Measurements from ENCODE around the gene NUMB. TPM values are rescaled to one million over a fixed set of nuclear protein-coding genes. Genes with fewer than 3 reads are reported as not detected.

The NUMB gene
- total RNA-seq, 1 experiment from 2014 or later = 42.0 TPM

DNA sequence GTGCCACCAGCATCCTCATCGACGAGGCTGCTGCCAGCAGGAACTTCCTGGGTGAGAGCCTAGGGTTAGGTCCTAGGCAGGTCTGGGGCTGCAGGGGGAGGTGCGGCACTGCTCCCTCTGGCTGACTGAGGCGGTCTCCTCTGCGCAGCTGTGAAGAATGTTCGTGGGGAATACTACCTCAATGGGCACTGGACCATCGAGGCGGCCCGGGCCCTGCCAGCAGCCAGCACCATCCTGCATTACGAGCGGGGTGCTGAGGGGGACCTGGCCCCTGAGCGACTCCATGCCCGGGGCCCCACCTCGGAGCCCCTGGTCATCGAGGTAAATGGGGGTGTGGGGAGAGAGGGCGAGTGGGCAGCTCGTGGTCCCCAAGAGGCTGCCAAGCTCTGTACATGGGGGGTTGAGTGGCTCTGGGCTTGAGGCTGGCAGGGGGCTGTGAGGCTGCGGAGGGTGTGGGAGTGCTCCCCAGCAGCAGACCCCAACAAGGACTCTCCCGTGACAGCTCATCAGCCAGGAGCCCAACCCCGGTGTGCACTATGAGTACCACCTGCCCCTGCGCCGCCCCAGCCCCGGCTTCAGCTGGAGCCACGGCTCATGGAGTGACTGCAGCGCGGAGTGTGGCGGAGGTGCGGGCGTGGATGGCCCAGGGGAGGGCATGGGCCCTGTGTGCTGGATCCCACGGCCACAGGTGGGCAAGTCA is 206.7 kb downstream of the NUMB start:
- no peaks in the 10 kb centered on the region for H3K27me3 Mint-ChIP-seq (ENCODE audit: low read depth)
- ATAC-seq = no peak
- no peak for DNase-seq (ENCODE audit: low spot score)
- H3K4me3 Mint-ChIP-seq = no peak overlapping the region
- H3K36me3 Mint-ChIP-seq = no peaks in the 10 kb centered on the region
- no peaks in the 10 kb centered on the region for H3K9me3 Mint-ChIP-seq
- POLR2A ChIA-PET = no interaction called here
- H3K4me1 Mint-ChIP-seq = 0 out of 2 replicates have a peak, but pooled peaks cover 3% of the 10 kb centered on the region
- TF ChIP-seq, protein P1, sequence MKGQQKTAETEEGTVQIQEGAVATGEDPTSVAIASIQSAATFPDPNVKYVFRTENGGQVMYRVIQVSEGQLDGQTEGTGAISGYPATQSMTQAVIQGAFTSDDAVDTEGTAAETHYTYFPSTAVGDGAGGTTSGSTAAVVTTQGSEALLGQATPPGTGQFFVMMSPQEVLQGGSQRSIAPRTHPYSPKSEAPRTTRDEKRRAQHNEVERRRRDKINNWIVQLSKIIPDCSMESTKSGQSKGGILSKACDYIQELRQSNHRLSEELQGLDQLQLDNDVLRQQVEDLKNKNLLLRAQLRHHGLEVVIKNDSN (CRISPR knock-in tag; IDR thresholded peaks at IDR 0.05) = no peak
- TF ChIP-seq, protein P2, sequence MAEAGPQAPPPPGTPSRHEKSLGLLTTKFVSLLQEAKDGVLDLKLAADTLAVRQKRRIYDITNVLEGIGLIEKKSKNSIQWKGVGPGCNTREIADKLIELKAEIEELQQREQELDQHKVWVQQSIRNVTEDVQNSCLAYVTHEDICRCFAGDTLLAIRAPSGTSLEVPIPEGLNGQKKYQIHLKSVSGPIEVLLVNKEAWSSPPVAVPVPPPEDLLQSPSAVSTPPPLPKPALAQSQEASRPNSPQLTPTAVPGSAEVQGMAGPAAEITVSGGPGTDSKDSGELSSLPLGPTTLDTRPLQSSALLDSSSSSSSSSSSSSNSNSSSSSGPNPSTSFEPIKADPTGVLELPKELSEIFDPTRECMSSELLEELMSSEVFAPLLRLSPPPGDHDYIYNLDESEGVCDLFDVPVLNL (CRISPR knock-in tag; IDR thresholded peaks at IDR 0.05; ENCODE audit: borderline replicate concordance, low read depth) = no peak
- TF ChIP-seq ZNF317 (CRISPR knock-in tag; IDR thresholded peaks at IDR 0.05; ENCODE audit: borderline replicate concordance, low read depth) (no peak), NR3C1 (CRISPR knock-in tag; conservative IDR thresholded peaks at IDR 0.05; ENCODE audit: low read depth) (no peak), GRHL2 (CRISPR knock-in tag; IDR thresholded peaks at IDR 0.05; ENCODE audit: insufficient replicate concordance, severe bottlenecking) (no peak), ELF4 (CRISPR knock-in tag; IDR thresholded peaks at IDR 0.05; ENCODE audit: low read depth) (no peak), RELA (CRISPR knock-in tag; IDR thresholded peaks at IDR 0.05; ENCODE audit: borderline replicate concordance) (no peak), NR1H2 (CRISPR knock-in tag; IDR thresholded peaks at IDR 0.05) (no peak), NFATC4 (CRISPR knock-in tag; IDR thresholded peaks at IDR 0.05) (no peak), ZNF138 (CRISPR knock-in tag; conservative IDR thresholded peaks at IDR 0.05) (no peak)
- TF ChIP-seq, protein P3, sequence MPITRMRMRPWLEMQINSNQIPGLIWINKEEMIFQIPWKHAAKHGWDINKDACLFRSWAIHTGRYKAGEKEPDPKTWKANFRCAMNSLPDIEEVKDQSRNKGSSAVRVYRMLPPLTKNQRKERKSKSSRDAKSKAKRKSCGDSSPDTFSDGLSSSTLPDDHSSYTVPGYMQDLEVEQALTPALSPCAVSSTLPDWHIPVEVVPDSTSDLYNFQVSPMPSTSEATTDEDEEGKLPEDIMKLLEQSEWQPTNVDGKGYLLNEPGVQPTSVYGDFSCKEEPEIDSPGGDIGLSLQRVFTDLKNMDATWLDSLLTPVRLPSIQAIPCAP (CRISPR knock-in tag; IDR thresholded peaks at IDR 0.05) = no peak
- TF ChIP-seq, protein P4, sequence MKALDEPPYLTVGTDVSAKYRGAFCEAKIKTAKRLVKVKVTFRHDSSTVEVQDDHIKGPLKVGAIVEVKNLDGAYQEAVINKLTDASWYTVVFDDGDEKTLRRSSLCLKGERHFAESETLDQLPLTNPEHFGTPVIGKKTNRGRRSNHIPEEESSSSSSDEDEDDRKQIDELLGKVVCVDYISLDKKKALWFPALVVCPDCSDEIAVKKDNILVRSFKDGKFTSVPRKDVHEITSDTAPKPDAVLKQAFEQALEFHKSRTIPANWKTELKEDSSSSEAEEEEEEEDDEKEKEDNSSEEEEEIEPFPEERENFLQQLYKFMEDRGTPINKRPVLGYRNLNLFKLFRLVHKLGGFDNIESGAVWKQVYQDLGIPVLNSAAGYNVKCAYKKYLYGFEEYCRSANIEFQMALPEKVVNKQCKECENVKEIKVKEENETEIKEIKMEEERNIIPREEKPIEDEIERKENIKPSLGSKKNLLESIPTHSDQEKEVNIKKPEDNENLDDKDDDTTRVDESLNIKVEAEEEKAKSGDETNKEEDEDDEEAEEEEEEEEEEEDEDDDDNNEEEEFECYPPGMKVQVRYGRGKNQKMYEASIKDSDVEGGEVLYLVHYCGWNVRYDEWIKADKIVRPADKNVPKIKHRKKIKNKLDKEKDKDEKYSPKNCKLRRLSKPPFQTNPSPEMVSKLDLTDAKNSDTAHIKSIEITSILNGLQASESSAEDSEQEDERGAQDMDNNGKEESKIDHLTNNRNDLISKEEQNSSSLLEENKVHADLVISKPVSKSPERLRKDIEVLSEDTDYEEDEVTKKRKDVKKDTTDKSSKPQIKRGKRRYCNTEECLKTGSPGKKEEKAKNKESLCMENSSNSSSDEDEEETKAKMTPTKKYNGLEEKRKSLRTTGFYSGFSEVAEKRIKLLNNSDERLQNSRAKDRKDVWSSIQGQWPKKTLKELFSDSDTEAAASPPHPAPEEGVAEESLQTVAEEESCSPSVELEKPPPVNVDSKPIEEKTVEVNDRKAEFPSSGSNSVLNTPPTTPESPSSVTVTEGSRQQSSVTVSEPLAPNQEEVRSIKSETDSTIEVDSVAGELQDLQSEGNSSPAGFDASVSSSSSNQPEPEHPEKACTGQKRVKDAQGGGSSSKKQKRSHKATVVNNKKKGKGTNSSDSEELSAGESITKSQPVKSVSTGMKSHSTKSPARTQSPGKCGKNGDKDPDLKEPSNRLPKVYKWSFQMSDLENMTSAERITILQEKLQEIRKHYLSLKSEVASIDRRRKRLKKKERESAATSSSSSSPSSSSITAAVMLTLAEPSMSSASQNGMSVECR (CRISPR knock-in tag; IDR thresholded peaks at IDR 0.05; ENCODE audit: borderline replicate concordance) = no peak
- CTCF ChIA-PET = no interaction called here
- no peak overlapping the region for H3K27ac Mint-ChIP-seq

DNA sequence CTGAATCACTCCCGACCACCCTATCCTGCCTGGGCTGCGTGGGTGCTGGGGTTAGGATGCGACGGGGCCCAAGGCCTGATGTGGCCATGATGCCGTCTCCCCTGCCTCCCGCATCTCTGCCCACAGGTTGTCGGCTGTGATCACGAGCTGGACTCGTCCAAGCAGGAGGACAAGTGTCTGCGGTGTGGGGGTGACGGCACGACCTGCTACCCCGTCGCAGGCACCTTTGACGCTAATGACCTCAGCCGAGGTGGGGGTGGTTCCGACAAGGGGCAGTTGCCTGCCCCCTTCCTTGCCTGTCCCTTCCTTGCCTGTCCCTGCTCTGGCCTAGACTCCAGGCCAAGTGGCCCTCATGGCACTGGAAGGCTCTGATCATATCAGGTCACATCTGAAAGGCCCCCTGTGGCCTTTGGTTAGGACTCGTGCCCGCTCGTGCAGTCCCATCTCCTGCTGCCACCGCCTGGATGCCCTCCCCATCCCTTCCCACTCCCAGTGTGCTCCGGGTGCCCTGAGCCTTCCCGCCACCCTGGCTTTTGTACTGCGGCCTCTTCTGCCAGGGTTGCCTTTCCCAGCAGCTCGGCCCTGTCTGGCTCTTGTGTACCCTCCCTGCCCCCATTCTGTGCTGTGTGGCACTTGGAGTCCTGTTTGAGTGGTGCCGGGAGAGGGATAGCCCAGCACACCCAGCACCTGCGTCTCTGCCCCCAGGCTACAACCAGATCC is 207.4 kb downstream of the NUMB start:
- Mint-ChIP-seq H3K4me3 (no peak overlapping the region), H3K27me3 (ENCODE audit: low read depth) (no peaks in the 10 kb centered on the region), H3K27ac (no peak overlapping the region), H3K4me1 (peaks cover 6% of the 10 kb centered on the region; the same call in 1 of the 2 replicates), H3K36me3 (no peaks in the 10 kb centered on the region), H3K9me3 (no peaks in the 10 kb centered on the region)
- DNase-seq (ENCODE audit: low spot score) = no peak
- no peak for ATAC-seq
- CTCF ChIA-PET = interaction anchor here (1.0 to 1.3 kb wide), 2 partner anchors 15 to 78 kb away, joined by 3 read pairs; no protein-coding TSS in a partner anchor
- TF ChIP-seq, protein P5, sequence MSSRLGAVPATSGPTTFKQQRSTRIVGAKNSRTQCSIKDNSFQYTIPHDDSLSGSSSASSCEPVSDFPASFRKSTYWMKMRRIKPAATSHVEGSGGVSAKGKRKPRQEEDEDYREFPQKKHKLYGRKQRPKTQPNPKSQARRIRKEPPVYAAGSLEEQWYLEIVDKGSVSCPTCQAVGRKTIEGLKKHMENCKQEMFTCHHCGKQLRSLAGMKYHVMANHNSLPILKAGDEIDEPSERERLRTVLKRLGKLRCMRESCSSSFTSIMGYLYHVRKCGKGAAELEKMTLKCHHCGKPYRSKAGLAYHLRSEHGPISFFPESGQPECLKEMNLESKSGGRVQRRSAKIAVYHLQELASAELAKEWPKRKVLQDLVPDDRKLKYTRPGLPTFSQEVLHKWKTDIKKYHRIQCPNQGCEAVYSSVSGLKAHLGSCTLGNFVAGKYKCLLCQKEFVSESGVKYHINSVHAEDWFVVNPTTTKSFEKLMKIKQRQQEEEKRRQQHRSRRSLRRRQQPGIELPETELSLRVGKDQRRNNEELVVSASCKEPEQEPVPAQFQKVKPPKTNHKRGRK (CRISPR knock-in tag; IDR thresholded peaks at IDR 0.05; ENCODE audit: borderline replicate concordance) = no peak
- POLR2A ChIA-PET = no interaction called here

Measured in WTC11 (cell line).